ENCODE measurements around the gene GSTM4. TPM values are rescaled to one million over a fixed set of nuclear protein-coding genes. Genes with fewer than 3 reads are reported as not detected.

GSTM4 gene
- total RNA-seq, 4 donors from 2014 or later, result 16.3 to 47.0 (median 35.2) TPM

GRCh38 chr1:109618661-109619575 is 37.0 kb upstream of the GSTM4 start:
- 42 to 47% methylated on average over 9 of the region's 9 CpGs for WGBS, 2 donors
- peaks cover 0 to 61% (median 33%) of the 10 kb centered on the region in 4 donors for H3K4me1 ChIP-seq
- H3K27me3 ChIP-seq, result no peaks in the 10 kb centered on the region
- peak overlapping the region; percentile 80 to 90 (median 85) for H3K27ac ChIP-seq
- no peaks in the 10 kb centered on the region for H3K9me3 ChIP-seq
- H3K36me3 ChIP-seq, result no peaks in the 10 kb centered on the region
- TF ChIP-seq EP300 (IDR thresholded peaks at IDR 0.05) (no peak), POLR2A (IDR thresholded peaks at IDR 0.05) (no peak), CTCF (IDR thresholded peaks at IDR 0.05) (no peak)
- H3K4me3 ChIP-seq, result peak overlapping the region; percentile 64 to 76 (median 66)
- no peak for DNase-seq (ENCODE audit: low spot score in 2 of 2)

GRCh38 chr1:109619576-109620400 is 36.1 kb upstream of the GSTM4 start, which contains the start of the genes AMPD2 and GNAT2:
Gene AMPD2 (plus strand): TSS chr1:109619837. CDS start chr1:109621176, 1,339 bp downstream.
Gene GNAT2 (minus strand): TSS chr1:109619616. CDS start chr1:109612870, 6,746 bp downstream.
- H3K36me3 ChIP-seq, result no peaks in the 10 kb centered on the region
- peak within 1 kb of the TSS; percentile 64 to 76 (median 66) for H3K4me3 ChIP-seq
- WGBS, 2 donors, result 1 to 2% methylated on average over 37 to 43 of the region's 47 CpGs
- peaks cover 0 to 70% (median 41%) of the 10 kb centered on the region in 4 donors for H3K4me1 ChIP-seq
- TF ChIP-seq CTCF (IDR thresholded peaks at IDR 0.05), result no peak
- peak in 1 of 2 donors; percentile 62 for TF ChIP-seq EP300 (IDR thresholded peaks at IDR 0.05)
- no peak for TF ChIP-seq POLR2A (IDR thresholded peaks at IDR 0.05)
- H3K27ac ChIP-seq, result peak within 1 kb of the TSS; percentile 80 to 90 (median 85)
- no peaks in the 10 kb centered on the region for H3K27me3 ChIP-seq
- DNase-seq (ENCODE audit: low spot score in 2 of 2), result peak; percentile 63 to 74
- H3K9me3 ChIP-seq, result no peaks in the 10 kb centered on the region

GRCh38 chr1:109620401-109620791 is 35.5 kb upstream of the GSTM4 start:
- Histone ChIP-seq H3K27ac (peak overlapping the region; percentile 80 to 90 (median 85)), H3K4me1 (peaks cover 0 to 76% (median 42%) of the 10 kb centered on the region in 4 donors), H3K36me3 (peaks cover 0 to 2% (median 0%) of the 10 kb centered on the region in 3 donors), H3K27me3 (no peaks in the 10 kb centered on the region), H3K9me3 (no peaks in the 10 kb centered on the region), H3K4me3 (peak overlapping the region; percentile 64 to 76 (median 66))
- no peak for DNase-seq (ENCODE audit: low spot score in 2 of 2)
- TF ChIP-seq POLR2A (IDR thresholded peaks at IDR 0.05), result no peak
- no peak for TF ChIP-seq CTCF (IDR thresholded peaks at IDR 0.05)
- TF ChIP-seq EP300 (IDR thresholded peaks at IDR 0.05), result no peak
- WGBS, 2 donors, result 0% methylated on average over 9 of the region's 9 CpGs

- H3K9me3 ChIP-seq, result no peaks in the 10 kb centered on the region
- TF ChIP-seq POLR2A (IDR thresholded peaks at IDR 0.05) (no peak), CTCF (IDR thresholded peaks at IDR 0.05) (no peak), EP300 (IDR thresholded peaks at IDR 0.05) (peak in 1 of 2 donors; percentile 59)
- WGBS, 2 donors, result 0% methylated on average over 8 to 11 of the region's 18 CpGs
- peaks cover 0 to 80% (median 42%) of the 10 kb centered on the region in 4 donors for H3K4me1 ChIP-seq
- H3K27ac ChIP-seq, result peak overlapping the region; percentile 80 to 90 (median 85)
- peak overlapping the region; percentile 64 to 76 (median 66) for H3K4me3 ChIP-seq
- peak; percentile 88 to 94 for DNase-seq (ENCODE audit: low spot score in 2 of 2)
- H3K36me3 ChIP-seq, result peaks cover 0 to 7% (median 0%) of the 10 kb centered on the region in 3 donors
- H3K27me3 ChIP-seq, result no peaks in the 10 kb centered on the region
These were observed 35.0 kb upstream of the GSTM4 start for GRCh38 chr1:109620841-109621286.

Data from tibial nerve (tissue), 4 donors.